ENCODE results near the gene KCNN3.

KCNN3 gene

GRCh38 chr1:154733621-154734020 lies 136.5 kb downstream of the KCNN3 start:
- no peak for TF ChIP-seq CTCF (IDR thresholded peaks at IDR 0.05; ENCODE audit: borderline replicate concordance, control extremely low read depth, extremely low read depth, insufficient read depth, missing control alignments)
- in situ Hi-C loops (cut with MboI; ENCODE audit: low sequenced_read_pairs, unreplicated experiment), result no loop called here
- no peak for DNase-seq (ENCODE audit: low spot score)

- TF ChIP-seq CTCF (IDR thresholded peaks at IDR 0.05; ENCODE audit: borderline replicate concordance, control extremely low read depth, extremely low read depth, insufficient read depth, missing control alignments), result no peak
- in situ Hi-C loops (cut with MboI; ENCODE audit: low sequenced_read_pairs, unreplicated experiment), result no loop called here
- DNase-seq (ENCODE audit: low spot score), result no peak
Measured at GRCh38 chr1:154730986-154731489, 139.0 kb downstream of the KCNN3 start.

- in situ Hi-C loops (cut with MboI; ENCODE audit: low sequenced_read_pairs, unreplicated experiment), result no loop called here
- TF ChIP-seq CTCF (IDR thresholded peaks at IDR 0.05; ENCODE audit: borderline replicate concordance, control extremely low read depth, extremely low read depth, insufficient read depth, missing control alignments), result no peak
- DNase-seq (ENCODE audit: low spot score), result no peak
Measured at GRCh38 chr1:154730259-154730658, 139.8 kb downstream of the KCNN3 start.

- TF ChIP-seq CTCF (IDR thresholded peaks at IDR 0.05; ENCODE audit: borderline replicate concordance, control extremely low read depth, extremely low read depth, insufficient read depth, missing control alignments), result no peak
- DNase-seq (ENCODE audit: low spot score), result no peak
- in situ Hi-C loops (cut with MboI; ENCODE audit: low sequenced_read_pairs, unreplicated experiment), result no loop called here
Measured at GRCh38 chr1:154729577-154729976, 140.5 kb downstream of the KCNN3 start.

GRCh38 chr1:154729031-154729442 lies 141.0 kb downstream of the KCNN3 start:
- DNase-seq (ENCODE audit: low spot score), result no peak
- no peak for TF ChIP-seq CTCF (IDR thresholded peaks at IDR 0.05; ENCODE audit: borderline replicate concordance, control extremely low read depth, extremely low read depth, insufficient read depth, missing control alignments)
- in situ Hi-C loops (cut with MboI; ENCODE audit: low sequenced_read_pairs, unreplicated experiment), result no loop called here

GRCh38 chr1:154726896-154727753 lies 143.0 kb downstream of the KCNN3 start:
- no peak for TF ChIP-seq CTCF (IDR thresholded peaks at IDR 0.05; ENCODE audit: borderline replicate concordance, control extremely low read depth, extremely low read depth, insufficient read depth, missing control alignments)

More at GRCh38 chr1:154726896-154727753, 143.0 kb downstream of the KCNN3 start:
- in situ Hi-C loops (cut with MboI; ENCODE audit: low sequenced_read_pairs, unreplicated experiment), result no loop called here
- no peak for DNase-seq (ENCODE audit: low spot score)

Measured in GM13976 (cell line).